ENCODE results near the gene MYO1B.

MYO1B gene

GRCh38 chr2:191402966-191403565 lies 157.9 kb downstream of the MYO1B start:
- Histone ChIP-seq H4K20me1 (ENCODE audit: insufficient read depth, low read length) (no peaks in the 10 kb centered on the region), H3K9ac (ENCODE audit: low read length) (no peak overlapping the region), H3K4me2 (ENCODE audit: low read length) (no peak overlapping the region), H3K9me3 (ENCODE audit: insufficient read depth, low read length) (no peaks in the 10 kb centered on the region), H3K27me3 (ENCODE audit: low read depth, low read length) (no peaks in the 10 kb centered on the region), H3K36me3 (replicated peaks; ENCODE audit: low read depth, low read length) (no peaks in the 10 kb centered on the region), H2AFZ (ENCODE audit: low read depth, low read length) (no peak overlapping the region), H3K4me3 (ENCODE audit: low read length) (no peak overlapping the region), H3K4me1 (ENCODE audit: low read length) (peaks cover 20% of the 10 kb centered on the region), H3K79me2 (ENCODE audit: low read length) (no peaks in the 10 kb centered on the region), H3K27ac (ENCODE audit: low read length) (no peak overlapping the region)
- TF ChIP-seq EZH2phosphoT487 (IDR thresholded peaks at IDR 0.05; ENCODE audit: low read depth) (no peak), CTCF (IDR thresholded peaks at IDR 0.05; ENCODE audit: low read depth, low read length) (no peak)

GRCh38 chr2:191404568-191404991 lies 159.4 kb downstream of the MYO1B start:
- TF ChIP-seq EZH2phosphoT487 (IDR thresholded peaks at IDR 0.05; ENCODE audit: low read depth) (no peak), CTCF (IDR thresholded peaks at IDR 0.05; ENCODE audit: low read depth, low read length) (no peak)
- peaks cover 20% of the 10 kb centered on the region for H3K4me1 ChIP-seq (ENCODE audit: low read length)
- no peak overlapping the region for H3K4me2 ChIP-seq (ENCODE audit: low read length)
- no peak overlapping the region for H2AFZ ChIP-seq (ENCODE audit: low read depth, low read length)
- no peak overlapping the region for H3K9ac ChIP-seq (ENCODE audit: low read length)
- no peak overlapping the region for H3K27ac ChIP-seq (ENCODE audit: low read length)
- H3K27me3 ChIP-seq (ENCODE audit: low read depth, low read length), result no peaks in the 10 kb centered on the region
- no peaks in the 10 kb centered on the region for H3K9me3 ChIP-seq (ENCODE audit: insufficient read depth, low read length)
- no peaks in the 10 kb centered on the region for H3K79me2 ChIP-seq (ENCODE audit: low read length)
- no peaks in the 10 kb centered on the region for H4K20me1 ChIP-seq (ENCODE audit: insufficient read depth, low read length)
- H3K4me3 ChIP-seq (ENCODE audit: low read length), result no peak overlapping the region
- H3K36me3 ChIP-seq (replicated peaks; ENCODE audit: low read depth, low read length), result no peaks in the 10 kb centered on the region

- no peak overlapping the region for H3K9ac ChIP-seq (ENCODE audit: low read length)
- H4K20me1 ChIP-seq (ENCODE audit: insufficient read depth, low read length), result no peaks in the 10 kb centered on the region
- TF ChIP-seq EZH2phosphoT487 (IDR thresholded peaks at IDR 0.05; ENCODE audit: low read depth), result no peak
- no peak for TF ChIP-seq CTCF (IDR thresholded peaks at IDR 0.05; ENCODE audit: low read depth, low read length)
- H3K27ac ChIP-seq (ENCODE audit: low read length), result no peak overlapping the region
- H3K4me2 ChIP-seq (ENCODE audit: low read length), result peak overlapping the region; percentile 29; the same call in 1 of the 2 replicates
- no peaks in the 10 kb centered on the region for H3K9me3 ChIP-seq (ENCODE audit: insufficient read depth, low read length)
- no peak overlapping the region for H3K4me3 ChIP-seq (ENCODE audit: low read length)
- peaks cover 20% of the 10 kb centered on the region for H3K4me1 ChIP-seq (ENCODE audit: low read length)
- no peaks in the 10 kb centered on the region for H3K79me2 ChIP-seq (ENCODE audit: low read length)
- H3K36me3 ChIP-seq (replicated peaks; ENCODE audit: low read depth, low read length), result no peaks in the 10 kb centered on the region
- H2AFZ ChIP-seq (ENCODE audit: low read depth, low read length), result no peak overlapping the region
- H3K27me3 ChIP-seq (ENCODE audit: low read depth, low read length), result no peaks in the 10 kb centered on the region
Measured at GRCh38 chr2:191405546-191405945, 160.3 kb downstream of the MYO1B start.

GRCh38 chr2:191410646-191411436 lies 165.6 kb downstream of the MYO1B start:
- no peak overlapping the region for H3K9ac ChIP-seq (ENCODE audit: low read length)

More at GRCh38 chr2:191410646-191411436, 165.6 kb downstream of the MYO1B start:
- H3K79me2 ChIP-seq (ENCODE audit: low read length), result no peaks in the 10 kb centered on the region
- H3K4me2 ChIP-seq (ENCODE audit: low read length), result no peak overlapping the region
- H3K4me1 ChIP-seq (ENCODE audit: low read length), result peaks cover 7% of the 10 kb centered on the region
- no peak overlapping the region for H2AFZ ChIP-seq (ENCODE audit: low read depth, low read length)
- no peak overlapping the region for H3K4me3 ChIP-seq (ENCODE audit: low read length)
- H3K27me3 ChIP-seq (ENCODE audit: low read depth, low read length), result no peaks in the 10 kb centered on the region
- no peaks in the 10 kb centered on the region for H4K20me1 ChIP-seq (ENCODE audit: insufficient read depth, low read length)
- H3K27ac ChIP-seq (ENCODE audit: low read length), result no peak overlapping the region
- TF ChIP-seq CTCF (IDR thresholded peaks at IDR 0.05; ENCODE audit: low read depth, low read length) (no peak), EZH2phosphoT487 (IDR thresholded peaks at IDR 0.05; ENCODE audit: low read depth) (no peak)
- no peaks in the 10 kb centered on the region for H3K9me3 ChIP-seq (ENCODE audit: insufficient read depth, low read length)
- no peaks in the 10 kb centered on the region for H3K36me3 ChIP-seq (replicated peaks; ENCODE audit: low read depth, low read length)

Data from OCI-LY3 (cell line).